Measurements from ENCODE around the gene MAPK12.

Gene MAPK12

DNA sequence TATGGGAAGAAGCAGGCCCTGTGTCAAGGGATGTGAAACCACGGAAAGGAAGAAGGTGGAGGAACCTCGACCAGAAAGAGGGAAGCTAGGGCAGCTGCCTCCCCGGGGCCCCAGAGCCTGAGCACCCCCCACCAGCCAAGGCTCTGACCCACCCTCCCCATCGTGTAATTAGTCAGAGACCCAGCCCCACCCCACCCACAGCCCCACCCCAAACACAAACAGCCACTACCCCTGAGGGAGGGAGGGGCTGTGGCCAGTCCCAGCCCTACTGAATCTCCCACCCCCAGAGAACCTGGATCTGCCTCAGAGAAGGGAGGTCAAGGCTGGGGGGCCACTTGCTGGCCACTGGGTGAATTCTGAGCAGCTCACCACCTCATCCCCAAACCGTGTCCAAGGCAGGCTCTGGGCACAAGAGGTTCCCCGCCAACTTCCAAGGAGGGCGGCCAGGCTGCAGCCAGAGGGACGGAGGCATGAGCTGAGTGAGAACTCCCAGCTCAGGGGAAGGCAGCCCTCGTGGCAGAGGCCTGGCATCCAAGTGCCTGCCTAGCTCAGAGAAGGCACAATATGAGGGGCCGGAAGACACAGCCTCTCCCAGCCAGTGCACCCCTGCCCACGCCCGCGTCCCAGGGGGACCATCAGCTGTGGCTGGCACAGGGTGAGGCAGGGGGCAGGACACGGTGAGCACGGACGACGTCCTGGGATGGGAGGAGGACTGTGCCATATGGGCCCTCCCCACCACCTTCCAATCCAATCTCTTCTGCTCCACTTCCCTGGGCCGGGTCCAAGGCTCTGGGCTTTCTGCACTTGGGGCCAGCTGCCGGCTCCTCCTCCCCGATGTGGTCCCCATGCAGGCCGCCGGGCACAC lies 43.3 kb upstream of the MAPK12 start:
- Histone ChIP-seq H3K4me1 (ENCODE audit: control insufficient read depth, insufficient read depth, low read length) (peaks cover 47% of the 10 kb centered on the region), H3K27me3 (ENCODE audit: control insufficient read depth, insufficient read depth, low read length) (no peaks in the 10 kb centered on the region), H3K27ac (ENCODE audit: low read depth, low read length) (peak overlapping the region; percentile 94), H3K9ac (ENCODE audit: low read length) (peak overlapping the region; percentile 64), H3K36me3 (ENCODE audit: control insufficient read depth, insufficient read depth, low read length) (no peaks in the 10 kb centered on the region), H3K4me3 (ENCODE audit: low read length) (peak overlapping the region; percentile 84)

DNA sequence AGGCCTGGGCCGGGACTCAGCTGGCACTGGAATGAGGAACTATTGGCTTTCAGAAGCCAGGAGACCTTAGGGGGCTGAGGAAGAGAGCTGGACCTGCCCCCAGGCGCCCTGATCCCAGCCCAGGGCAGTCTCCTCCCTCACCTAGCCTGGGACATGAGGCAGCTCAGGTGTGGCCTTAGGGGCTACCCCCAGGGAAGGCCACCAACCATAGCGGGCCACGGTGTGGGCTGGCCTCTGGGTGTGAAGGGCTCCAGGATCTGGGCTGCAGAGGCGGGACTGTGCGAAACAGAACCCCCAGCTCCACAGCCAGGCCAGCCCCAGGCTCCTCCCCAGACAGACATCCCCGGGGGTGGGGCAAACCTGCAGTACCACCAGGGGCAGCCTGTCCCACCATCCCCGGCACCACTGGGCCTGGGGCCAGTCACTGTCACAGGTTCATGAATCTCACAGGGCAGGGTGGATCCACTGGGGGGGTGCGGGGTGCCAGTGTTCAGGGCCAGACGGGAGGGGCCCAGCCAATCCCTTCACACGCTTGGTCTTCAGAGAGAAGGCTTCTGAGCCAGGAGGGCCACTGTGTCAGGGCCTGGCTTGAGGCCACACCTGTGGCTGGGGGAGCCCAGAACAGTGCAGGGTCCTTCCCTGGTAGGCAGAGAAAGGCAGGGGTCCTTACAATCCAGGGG lies 42.5 kb upstream of the MAPK12 start:
- H3K27me3 ChIP-seq (ENCODE audit: control insufficient read depth, insufficient read depth, low read length): no peaks in the 10 kb centered on the region
- no peaks in the 10 kb centered on the region for H3K36me3 ChIP-seq (ENCODE audit: control insufficient read depth, insufficient read depth, low read length)
- peaks cover 47% of the 10 kb centered on the region for H3K4me1 ChIP-seq (ENCODE audit: control insufficient read depth, insufficient read depth, low read length)
- H3K4me3 ChIP-seq (ENCODE audit: low read length): peak overlapping the region; percentile 33
- no peak overlapping the region for H3K9ac ChIP-seq (ENCODE audit: low read length)
- peak overlapping the region; percentile 94 for H3K27ac ChIP-seq (ENCODE audit: low read depth, low read length)

DNA sequence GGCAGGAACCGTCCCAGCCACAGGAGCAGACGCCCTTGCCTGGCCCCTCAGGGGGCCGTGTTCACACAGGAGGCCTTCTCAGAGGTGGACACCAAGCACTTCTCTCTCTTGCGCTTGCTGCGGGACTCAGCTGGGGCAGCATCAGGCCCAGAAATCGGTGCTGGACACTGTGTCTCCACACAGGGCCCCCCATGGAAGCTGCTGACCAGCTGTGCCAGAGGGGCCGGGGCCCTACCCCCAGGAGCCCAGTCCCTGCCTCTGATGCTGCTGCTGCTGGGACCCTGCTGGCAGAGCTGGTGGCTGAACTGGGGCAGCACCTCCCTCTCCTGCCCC lies 42.0 kb upstream of the MAPK12 start:
- H3K27ac ChIP-seq (ENCODE audit: low read depth, low read length): peak overlapping the region; percentile 94
- no peaks in the 10 kb centered on the region for H3K27me3 ChIP-seq (ENCODE audit: control insufficient read depth, insufficient read depth, low read length)
- H3K9ac ChIP-seq (ENCODE audit: low read length): no peak overlapping the region
- H3K36me3 ChIP-seq (ENCODE audit: control insufficient read depth, insufficient read depth, low read length): no peaks in the 10 kb centered on the region
- H3K4me1 ChIP-seq (ENCODE audit: control insufficient read depth, insufficient read depth, low read length): peaks cover 47% of the 10 kb centered on the region
- peak overlapping the region; percentile 33 for H3K4me3 ChIP-seq (ENCODE audit: low read length)

GRCh38 chr22:50302564-50302963 lies 41.1 kb upstream of the MAPK12 start:
- no peaks in the 10 kb centered on the region for H3K27me3 ChIP-seq (ENCODE audit: control insufficient read depth, insufficient read depth, low read length)
- H3K36me3 ChIP-seq (ENCODE audit: control insufficient read depth, insufficient read depth, low read length): no peaks in the 10 kb centered on the region
- H3K9ac ChIP-seq (ENCODE audit: low read length): no peak overlapping the region

DNA sequence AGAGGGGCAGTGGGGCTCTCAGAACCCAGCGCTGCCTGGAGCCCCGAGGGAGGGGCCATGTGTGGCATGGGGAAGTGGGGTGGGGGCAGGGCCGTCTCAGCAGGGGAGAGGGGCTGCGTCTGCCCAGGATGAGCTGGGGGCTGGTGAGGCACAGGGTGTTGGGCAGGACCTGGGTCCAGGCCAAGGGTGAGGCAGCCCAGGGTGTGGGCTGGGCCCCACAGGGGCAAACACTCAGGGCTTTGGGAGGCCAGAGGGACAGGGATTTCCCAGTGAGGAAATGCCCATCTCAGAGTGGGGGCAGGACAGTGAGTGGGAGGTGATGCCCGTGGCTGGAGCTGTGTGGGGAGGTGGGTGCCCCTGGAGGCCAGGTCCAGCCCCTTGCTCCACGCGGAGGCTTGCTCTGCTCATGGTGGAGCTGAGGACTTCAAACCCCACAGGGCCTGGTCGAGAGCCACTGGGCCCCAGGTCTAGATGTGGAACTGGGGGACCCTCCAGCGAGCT lies 40.6 kb upstream of the MAPK12 start:
- H3K4me3 ChIP-seq (ENCODE audit: low read length): no peak overlapping the region
- H3K27ac ChIP-seq (ENCODE audit: low read depth, low read length): peak overlapping the region; percentile 63
- peaks cover 47% of the 10 kb centered on the region for H3K4me1 ChIP-seq (ENCODE audit: control insufficient read depth, insufficient read depth, low read length)
- H3K36me3 ChIP-seq (ENCODE audit: control insufficient read depth, insufficient read depth, low read length): no peaks in the 10 kb centered on the region
- H3K27me3 ChIP-seq (ENCODE audit: control insufficient read depth, insufficient read depth, low read length): no peaks in the 10 kb centered on the region
- no peak overlapping the region for H3K9ac ChIP-seq (ENCODE audit: low read length)

More at GRCh38 chr22:50302564-50302963, 41.1 kb upstream of the MAPK12 start:
- H3K27ac ChIP-seq (ENCODE audit: low read depth, low read length): peak overlapping the region; percentile 63
- H3K4me3 ChIP-seq (ENCODE audit: low read length): no peak overlapping the region
- H3K4me1 ChIP-seq (ENCODE audit: control insufficient read depth, insufficient read depth, low read length): peaks cover 42% of the 10 kb centered on the region

- Histone ChIP-seq H3K36me3 (ENCODE audit: control insufficient read depth, insufficient read depth, low read length) (no peaks in the 10 kb centered on the region), H3K4me3 (ENCODE audit: low read length) (no peak overlapping the region), H3K27ac (ENCODE audit: low read depth, low read length) (peak overlapping the region; percentile 49), H3K27me3 (ENCODE audit: control insufficient read depth, insufficient read depth, low read length) (no peaks in the 10 kb centered on the region), H3K4me1 (ENCODE audit: control insufficient read depth, insufficient read depth, low read length) (peaks cover 47% of the 10 kb centered on the region), H3K9ac (ENCODE audit: low read length) (no peak overlapping the region)
Observed at GRCh38 chr22:50301581-50301991, 40.1 kb upstream of the MAPK12 start.

DNA sequence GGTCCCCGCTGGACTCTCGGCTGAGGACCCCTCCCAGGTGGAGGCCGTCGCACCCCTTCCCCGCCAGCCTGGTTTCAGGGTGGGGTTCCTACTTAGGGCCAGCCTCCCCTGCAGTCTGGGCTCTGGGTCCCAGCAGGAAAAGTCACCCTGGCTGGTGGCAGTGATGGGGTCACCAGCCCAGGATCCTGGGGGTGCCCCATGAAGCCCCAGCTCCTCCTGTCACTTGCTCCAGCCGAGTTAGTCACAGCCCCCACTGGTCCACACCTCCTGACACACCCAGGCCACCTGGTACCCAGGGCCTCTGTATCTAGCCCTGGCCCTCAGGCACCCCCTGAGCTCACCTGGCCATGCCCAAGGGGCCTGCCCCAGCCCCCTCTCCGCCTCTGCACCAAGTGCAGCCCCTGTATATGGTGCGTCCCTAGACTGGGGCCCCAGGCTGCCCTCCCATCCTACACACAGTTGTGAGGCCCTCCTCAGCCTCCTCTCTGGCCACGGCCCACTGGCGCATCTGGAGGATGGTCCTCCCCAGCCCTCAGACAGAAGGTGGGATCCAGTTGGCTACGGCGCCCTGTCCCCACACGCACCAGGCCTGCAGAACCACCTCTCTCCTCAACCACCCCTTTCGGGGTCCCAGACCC lies 39.3 kb upstream of the MAPK12 start:
- no peak overlapping the region for H3K27ac ChIP-seq (ENCODE audit: low read depth, low read length)
- peaks cover 47% of the 10 kb centered on the region for H3K4me1 ChIP-seq (ENCODE audit: control insufficient read depth, insufficient read depth, low read length)
- no peak overlapping the region for H3K4me3 ChIP-seq (ENCODE audit: low read length)
- H3K36me3 ChIP-seq (ENCODE audit: control insufficient read depth, insufficient read depth, low read length): no peaks in the 10 kb centered on the region
- no peaks in the 10 kb centered on the region for H3K27me3 ChIP-seq (ENCODE audit: control insufficient read depth, insufficient read depth, low read length)
- no peak overlapping the region for H3K9ac ChIP-seq (ENCODE audit: low read length)

DNA sequence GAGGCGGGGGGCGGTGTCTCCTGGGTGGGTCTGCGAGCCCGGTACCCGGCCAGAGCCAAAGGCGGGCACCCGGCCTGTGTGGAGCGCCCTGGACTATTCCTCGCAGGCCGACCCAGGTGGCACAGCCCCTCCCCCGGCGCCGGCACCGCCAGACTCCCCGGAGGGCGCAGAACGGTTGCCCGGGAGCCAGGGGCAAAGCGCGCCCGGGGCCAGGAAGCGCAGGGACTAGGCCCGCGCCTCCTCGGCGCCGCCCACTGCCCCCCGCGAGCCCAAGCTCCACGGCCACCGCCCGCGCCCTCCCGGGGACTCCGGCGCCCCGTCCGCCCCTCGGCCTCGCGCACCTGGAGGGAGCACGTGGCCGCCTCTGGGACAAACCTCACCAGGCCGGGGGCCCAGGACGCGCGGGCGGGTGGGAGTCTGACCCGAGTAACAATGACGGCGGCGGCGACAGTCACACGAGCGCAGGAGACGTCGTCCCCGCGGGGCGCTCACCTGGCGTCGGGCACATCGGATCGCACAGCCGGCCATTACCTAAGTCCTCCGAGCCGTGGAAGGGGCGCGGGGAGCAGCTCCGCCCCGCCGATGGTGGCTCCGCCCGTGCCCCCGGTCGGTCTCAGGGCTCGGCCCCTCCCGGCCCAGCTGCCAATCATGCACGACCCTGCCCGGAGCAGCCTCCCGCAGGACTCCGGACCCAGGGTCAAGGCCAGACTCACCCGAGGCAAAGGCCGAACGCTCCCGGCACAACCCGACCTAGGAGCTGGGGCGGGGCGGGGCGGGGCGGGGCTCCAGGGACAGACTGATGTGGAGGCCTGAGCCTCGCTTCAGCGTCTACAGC lies 38.5 kb upstream of the MAPK12 start:
- Histone ChIP-seq H3K4me3 (ENCODE audit: low read length) (peak overlapping the region; percentile 17), H3K4me1 (ENCODE audit: control insufficient read depth, insufficient read depth, low read length) (peaks cover 41% of the 10 kb centered on the region), H3K27ac (ENCODE audit: low read depth, low read length) (no peak overlapping the region), H3K27me3 (ENCODE audit: control insufficient read depth, insufficient read depth, low read length) (no peaks in the 10 kb centered on the region), H3K36me3 (ENCODE audit: control insufficient read depth, insufficient read depth, low read length) (no peaks in the 10 kb centered on the region), H3K9ac (ENCODE audit: low read length) (no peak overlapping the region)

GRCh38 chr22:50298937-50299784 lies 37.7 kb upstream of the MAPK12 start:
- H3K27me3 ChIP-seq (ENCODE audit: control insufficient read depth, insufficient read depth, low read length): no peaks in the 10 kb centered on the region
- H3K27ac ChIP-seq (ENCODE audit: low read depth, low read length): no peak overlapping the region
- H3K4me3 ChIP-seq (ENCODE audit: low read length): peak overlapping the region; percentile 17

GRCh38 chr22:50298266-50298637 lies 36.8 kb upstream of the MAPK12 start:
- Histone ChIP-seq H3K27ac (ENCODE audit: low read depth, low read length) (no peak overlapping the region), H3K4me1 (ENCODE audit: control insufficient read depth, insufficient read depth, low read length) (peaks cover 31% of the 10 kb centered on the region), H3K9ac (ENCODE audit: low read length) (no peak overlapping the region), H3K4me3 (ENCODE audit: low read length) (no peak overlapping the region), H3K36me3 (ENCODE audit: control insufficient read depth, insufficient read depth, low read length) (no peaks in the 10 kb centered on the region), H3K27me3 (ENCODE audit: control insufficient read depth, insufficient read depth, low read length) (no peaks in the 10 kb centered on the region)

More at GRCh38 chr22:50298937-50299784, 37.7 kb upstream of the MAPK12 start:
- peaks cover 34% of the 10 kb centered on the region for H3K4me1 ChIP-seq (ENCODE audit: control insufficient read depth, insufficient read depth, low read length)
- no peak overlapping the region for H3K9ac ChIP-seq (ENCODE audit: low read length)
- H3K36me3 ChIP-seq (ENCODE audit: control insufficient read depth, insufficient read depth, low read length): no peaks in the 10 kb centered on the region

- H3K9ac ChIP-seq (ENCODE audit: low read length): no peak overlapping the region
- H3K36me3 ChIP-seq (ENCODE audit: control insufficient read depth, insufficient read depth, low read length): no peaks in the 10 kb centered on the region
- H3K27me3 ChIP-seq (ENCODE audit: control insufficient read depth, insufficient read depth, low read length): no peaks in the 10 kb centered on the region
- no peak overlapping the region for H3K4me3 ChIP-seq (ENCODE audit: low read length)
- H3K4me1 ChIP-seq (ENCODE audit: control insufficient read depth, insufficient read depth, low read length): peaks cover 31% of the 10 kb centered on the region
- H3K27ac ChIP-seq (ENCODE audit: low read depth, low read length): no peak overlapping the region
Observed at GRCh38 chr22:50297510-50298265, 36.2 kb upstream of the MAPK12 start.

All from rectal smooth muscle tissue (tissue), 1 donor.